ENCODE data around the gene GLB1L2.

GRCh38 chr11:134356656-134357544 lies 25.1 kb downstream of the GLB1L2 start:
- TF ChIP-seq GATA3 (IDR thresholded peaks at IDR 0.05; ENCODE audit: low read depth, low read length) (no peak), GATA2 (IDR thresholded peaks at IDR 0.05; ENCODE audit: low read depth, low read length) (no peak)
